Activated naive CD4-positive, alpha-beta T cell treated with anti-CD3 and anti-CD28 coated beads for 36 hours (primary cell): ENCODE measurements around the gene FHDC1. TPM values are rescaled to one million over a fixed set of nuclear protein-coding genes. Genes with fewer than 3 reads are reported as not detected.

ENCODE experiments used
- CTCF ChIA-PET: fragments of 350-600 bp; sonication (Branson Sonifier 250); formaldehyde crosslinking; loops from one replicate; lab custom pipeline; 2021; ENCODE audit warnings: antibody characterized with exemption; lab: Charles Lee
- DNase-seq: peaks from one replicate; pipeline ENCODE4 v3.0.0-alpha.2; 2020
- H3K27ac Mint-ChIP-seq: one replicate; pipeline ENCODE4 v1.8.0; 2021; ENCODE audit warnings: mild to moderate bottlenecking, mixed read lengths
- H3K27me3 Mint-ChIP-seq: one replicate; pipeline ENCODE4 v1.8.0; 2021; ENCODE audit warnings: low read depth, mixed read lengths
- H3K36me3 Mint-ChIP-seq: one replicate; pipeline ENCODE4 v1.8.0; 2021; ENCODE audit warnings: low read depth, mixed read lengths
- H3K4me1 Mint-ChIP-seq: one replicate; pipeline ENCODE4 v1.8.0; 2021; ENCODE audit warnings: low read depth, mixed read lengths
- H3K4me3 Mint-ChIP-seq: one replicate; pipeline ENCODE4 v1.8.0; 2021; ENCODE audit warnings: mild to moderate bottlenecking, moderate library complexity, mixed read lengths
- H3K9me3 Mint-ChIP-seq: one replicate; pipeline ENCODE4 v1.8.0; 2021; ENCODE audit warnings: mixed read lengths
- intact Hi-C: fragments of 100-400 bp; cut with micrococcal nuclease; formaldehyde crosslinking; loops from one replicate; pipeline ENCODE4 v1.15.1; 2023
- total RNA-seq, 2 experiments: library from RNA; stranded (reverse); gene quantifications; one replicate each; pipeline ENCODE4 v1.2.3, GENCODE V29; 2021

Gene FHDC1
- total RNA-seq, 2 experiments from 2014 or later, result 0.07 to 0.12 TPM

GRCh38 chr4:152992466-152992865 is 56.3 kb downstream of the FHDC1 start:
- intact Hi-C loops, result no loop called here
- Mint-ChIP-seq H3K9me3 (no peaks in the 10 kb centered on the region), H3K4me3 (no peak overlapping the region), H3K27me3 (no peaks in the 10 kb centered on the region), H3K27ac (no peak overlapping the region), H3K36me3 (no peaks in the 10 kb centered on the region), H3K4me1 (no peaks in the 10 kb centered on the region)
- DNase-seq, result no peak
- CTCF ChIA-PET, result interaction anchor here (1.2 kb wide), 1 partner anchor 11 kb away, joined by 3 read pairs; no protein-coding TSS in a partner anchor

- H3K36me3 Mint-ChIP-seq, result no peaks in the 10 kb centered on the region
- no peaks in the 10 kb centered on the region for H3K4me1 Mint-ChIP-seq
- H3K9me3 Mint-ChIP-seq, result no peaks in the 10 kb centered on the region
- CTCF ChIA-PET, result no interaction called here
- no peak for DNase-seq
- no peaks in the 10 kb centered on the region for H3K27me3 Mint-ChIP-seq
- intact Hi-C loops, result no loop called here
- no peak overlapping the region for H3K4me3 Mint-ChIP-seq
- H3K27ac Mint-ChIP-seq, result no peak overlapping the region
Measured at GRCh38 chr4:152994038-152994437, 57.9 kb downstream of the FHDC1 start.

- CTCF ChIA-PET, result no interaction called here
- H3K9me3 Mint-ChIP-seq, result no peaks in the 10 kb centered on the region
- intact Hi-C loops, result no loop called here
- H3K27ac Mint-ChIP-seq, result no peak overlapping the region
- H3K4me3 Mint-ChIP-seq, result no peak overlapping the region
- no peaks in the 10 kb centered on the region for H3K4me1 Mint-ChIP-seq
- no peaks in the 10 kb centered on the region for H3K36me3 Mint-ChIP-seq
- H3K27me3 Mint-ChIP-seq, result no peaks in the 10 kb centered on the region
- DNase-seq, result no peak
Measured at GRCh38 chr4:152996111-152996571, 60.0 kb downstream of the FHDC1 start.

- H3K27ac Mint-ChIP-seq, result no peak overlapping the region
- CTCF ChIA-PET, result interaction anchor here (1.1 kb wide), 2 partner anchors 10 to 89 kb away, joined by 3 read pairs; no protein-coding TSS in a partner anchor
- intact Hi-C loops, result no loop called here
- no peaks in the 10 kb centered on the region for H3K36me3 Mint-ChIP-seq
- no peaks in the 10 kb centered on the region for H3K9me3 Mint-ChIP-seq
- no peaks in the 10 kb centered on the region for H3K27me3 Mint-ChIP-seq
- no peak overlapping the region for H3K4me3 Mint-ChIP-seq
- H3K4me1 Mint-ChIP-seq, result no peaks in the 10 kb centered on the region
- DNase-seq, result no peak
Measured at GRCh38 chr4:152996672-152997071, 60.5 kb downstream of the FHDC1 start.

GRCh38 chr4:152997288-152997687 is 61.2 kb downstream of the FHDC1 start:
- CTCF ChIA-PET, result interaction anchor here (1.1 kb wide), 2 partner anchors 10 to 88 kb away, joined by 3 read pairs; no protein-coding TSS in a partner anchor
- intact Hi-C loops, result no loop called here
- no peaks in the 10 kb centered on the region for H3K36me3 Mint-ChIP-seq
- H3K9me3 Mint-ChIP-seq, result no peaks in the 10 kb centered on the region
- H3K27ac Mint-ChIP-seq, result no peak overlapping the region
- H3K27me3 Mint-ChIP-seq, result no peaks in the 10 kb centered on the region
- no peaks in the 10 kb centered on the region for H3K4me1 Mint-ChIP-seq
- no peak for DNase-seq
- H3K4me3 Mint-ChIP-seq, result no peak overlapping the region

- intact Hi-C loops, result no loop called here
- no peak for DNase-seq
- CTCF ChIA-PET, result interaction anchor here (1.1 kb wide), 1 partner anchor 9 kb away, joined by 3 read pairs; no protein-coding TSS in a partner anchor
- Mint-ChIP-seq H3K4me3 (no peak overlapping the region), H3K9me3 (no peaks in the 10 kb centered on the region), H3K4me1 (no peaks in the 10 kb centered on the region), H3K27ac (no peak overlapping the region), H3K27me3 (no peaks in the 10 kb centered on the region), H3K36me3 (no peaks in the 10 kb centered on the region)
Measured at GRCh38 chr4:152997771-152998487, 61.8 kb downstream of the FHDC1 start.

GRCh38 chr4:152998861-152999260 is 62.7 kb downstream of the FHDC1 start:
- H3K9me3 Mint-ChIP-seq, result no peaks in the 10 kb centered on the region
- H3K36me3 Mint-ChIP-seq, result no peaks in the 10 kb centered on the region
- no peak for DNase-seq
- H3K4me1 Mint-ChIP-seq, result no peaks in the 10 kb centered on the region
- no peaks in the 10 kb centered on the region for H3K27me3 Mint-ChIP-seq
- H3K27ac Mint-ChIP-seq, result no peak overlapping the region
- no peak overlapping the region for H3K4me3 Mint-ChIP-seq
- CTCF ChIA-PET, result no interaction called here
- intact Hi-C loops, result no loop called here

GRCh38 chr4:152999346-153000075 is 63.4 kb downstream of the FHDC1 start:
- no peaks in the 10 kb centered on the region for H3K9me3 Mint-ChIP-seq
- CTCF ChIA-PET, result no interaction called here
- H3K4me1 Mint-ChIP-seq, result no peaks in the 10 kb centered on the region
- no peak for DNase-seq
- no peak overlapping the region for H3K27ac Mint-ChIP-seq
- H3K27me3 Mint-ChIP-seq, result no peaks in the 10 kb centered on the region
- intact Hi-C loops, result no loop called here
- no peak overlapping the region for H3K4me3 Mint-ChIP-seq
- H3K36me3 Mint-ChIP-seq, result no peaks in the 10 kb centered on the region

GRCh38 chr4:153000076-153000420 is 63.9 kb downstream of the FHDC1 start:
- CTCF ChIA-PET, result interaction anchor here (1.2 kb wide), 1 partner anchor 113 kb away, joined by 3 read pairs; no protein-coding TSS in a partner anchor
- H3K9me3 Mint-ChIP-seq, result no peaks in the 10 kb centered on the region

GRCh38 chr4:153001626-153002025 is 65.5 kb downstream of the FHDC1 start:
- no peak for DNase-seq
- Mint-ChIP-seq H3K9me3 (no peaks in the 10 kb centered on the region), H3K27me3 (no peaks in the 10 kb centered on the region), H3K4me3 (no peak overlapping the region), H3K36me3 (no peaks in the 10 kb centered on the region), H3K27ac (no peak overlapping the region), H3K4me1 (no peaks in the 10 kb centered on the region)
- CTCF ChIA-PET, result no interaction called here
- intact Hi-C loops, result no loop called here

More at GRCh38 chr4:153000076-153000420, 63.9 kb downstream of the FHDC1 start:
- no peak overlapping the region for H3K27ac Mint-ChIP-seq
- intact Hi-C loops, result no loop called here
- no peaks in the 10 kb centered on the region for H3K36me3 Mint-ChIP-seq
- no peaks in the 10 kb centered on the region for H3K27me3 Mint-ChIP-seq
- H3K4me1 Mint-ChIP-seq, result no peaks in the 10 kb centered on the region
- no peak overlapping the region for H3K4me3 Mint-ChIP-seq
- DNase-seq, result no peak

GRCh38 chr4:153002110-153002509 is 66.0 kb downstream of the FHDC1 start:
- intact Hi-C loops, result no loop called here
- CTCF ChIA-PET, result interaction anchor here (1.3 kb wide), 1 partner anchor 126 kb away, joined by 3 read pairs; no protein-coding TSS in a partner anchor
- Mint-ChIP-seq H3K36me3 (no peaks in the 10 kb centered on the region), H3K4me3 (no peak overlapping the region), H3K27ac (no peak overlapping the region), H3K9me3 (no peaks in the 10 kb centered on the region), H3K4me1 (no peaks in the 10 kb centered on the region), H3K27me3 (no peaks in the 10 kb centered on the region)
- DNase-seq, result no peak

- H3K4me1 Mint-ChIP-seq, result no peaks in the 10 kb centered on the region
- no peak for DNase-seq
- H3K4me3 Mint-ChIP-seq, result no peak overlapping the region
- no peaks in the 10 kb centered on the region for H3K9me3 Mint-ChIP-seq
- no peak overlapping the region for H3K27ac Mint-ChIP-seq
- intact Hi-C loops, result no loop called here
- no peaks in the 10 kb centered on the region for H3K36me3 Mint-ChIP-seq
- CTCF ChIA-PET, result no interaction called here
- H3K27me3 Mint-ChIP-seq, result no peaks in the 10 kb centered on the region
Measured at GRCh38 chr4:153004081-153004850, 68.1 kb downstream of the FHDC1 start.
